GM12891 (cell line): ENCODE measurements around the gene ATP6V1G1. TPM values are rescaled to one million over a fixed set of nuclear protein-coding genes. Genes with fewer than 3 reads are reported as not detected.

Experiments
- DNase-seq: peaks from one replicate; pipeline ENCODE4 v3.0.0; 2011; ENCODE audit warnings: low spot score; ENCODE audit not compliant: insufficient read length
- FAIRE-seq: peaks from 2 replicates; lab custom pipeline; 2011; peaks lifted over from hg19 to GRCh38; lab: Jason Lieb, UNC
- PAX5 ChIP-seq: IDR thresholded peaks from 2 replicates; pipeline ENCODE4 v1.6.1; 2011; ENCODE audit warnings: low read length, moderate library complexity, mild to moderate bottlenecking; ENCODE audit not compliant: insufficient read depth, severe bottlenecking
- POLR2A ChIP-seq: IDR thresholded peaks from 2 replicates; pipeline ENCODE4 v1.6.1; 2011; ENCODE audit warnings: low read depth, low read length, control low read depth
- POLR2AphosphoS5 ChIP-seq: IDR thresholded peaks from 2 replicates; pipeline ENCODE4 v1.6.1; 2011; ENCODE audit warnings: low read depth, low read length, control low read depth
- POU2F2 ChIP-seq: IDR thresholded peaks from 2 replicates; pipeline ENCODE4 v1.6.1; 2011; ENCODE audit warnings: low read depth, mild to moderate bottlenecking, control low read depth, low read length, moderate library complexity
- SPI1 ChIP-seq: IDR thresholded peaks from 2 replicates; pipeline ENCODE4 v1.6.1; 2011; ENCODE audit warnings: low read depth, low read length, control low read depth
- TAF1 ChIP-seq: IDR thresholded peaks from 2 replicates; pipeline ENCODE4 v1.6.1; 2011; ENCODE audit warnings: low read depth, low read length, control low read depth
- polyA plus RNA-seq: library from polyadenylated mRNA; unstranded; fragments of >200 nt; gene quantifications from one replicate; pipeline ENCODE4 v1.2.1, GENCODE V29; 2012; ENCODE audit warnings: low read depth, missing spikeins, inconsistent platforms; ENCODE audit not compliant: missing spikeins

The ATP6V1G1 gene
- polyA plus RNA-seq, result 49.6 TPM

GRCh38 chr9:114587345-114588202 is at the start of gene ATP6V1G1:
Gene ATP6V1G1 (plus strand): TSS chr9:114587769. CDS start chr9:114587839, 70 bp downstream.
- DNase-seq (peak; percentile 88), FAIRE-seq (peak; percentile 97)
- TF ChIP-seq SPI1 (no peak), POLR2A (peak; percentile 96), TAF1 (peak; percentile 90), POLR2AphosphoS5 (peak; percentile 96), POU2F2 (0 out of 2 replicates have a peak, but pooled peaks have one; percentile 60)

GRCh38 chr9:114538241-114538640 is 49.3 kb upstream of the ATP6V1G1 start:
- TF ChIP-seq POLR2AphosphoS5 (no peak), POU2F2 (no peak), SPI1 (peak; percentile 47)
- peak; percentile 78 for FAIRE-seq
- DNase-seq, result no peak

GRCh38 chr9:114539701-114540380 is 47.7 kb upstream of the ATP6V1G1 start:
- DNase-seq (no peak), FAIRE-seq (no peak)
- TF ChIP-seq SPI1, result no peak

- FAIRE-seq, result no peak
- TF ChIP-seq SPI1, result no peak
- no peak for TF ChIP-seq POLR2AphosphoS5
- TF ChIP-seq POLR2A, result no peak
- TF ChIP-seq POU2F2, result no peak
- no peak for TF ChIP-seq TAF1
- no peak for TF ChIP-seq PAX5
- DNase-seq, result no peak
Observed at GRCh38 chr9:114545055-114545454, 42.5 kb upstream of the ATP6V1G1 start.

GRCh38 chr9:114546851-114547250 is 40.7 kb upstream of the ATP6V1G1 start:
- DNase-seq (no peak), FAIRE-seq (no peak)
- no peak for TF ChIP-seq PAX5

GRCh38 chr9:114549697-114550330 is 37.8 kb upstream of the ATP6V1G1 start:
- no peak for TF ChIP-seq TAF1
- TF ChIP-seq SPI1, result no peak
- no peak for DNase-seq
- no peak for FAIRE-seq

- no peak for TF ChIP-seq TAF1
- no peak for TF ChIP-seq POLR2A
- no peak for FAIRE-seq
- no peak for DNase-seq
Observed at GRCh38 chr9:114551750-114552685, 35.6 kb upstream of the ATP6V1G1 start.

- no peak for FAIRE-seq
- no peak for TF ChIP-seq TAF1
- TF ChIP-seq POU2F2, result no peak
- no peak for TF ChIP-seq SPI1
- TF ChIP-seq PAX5, result no peak
- no peak for TF ChIP-seq POLR2AphosphoS5
- TF ChIP-seq POLR2A, result no peak
- DNase-seq, result no peak
Observed at GRCh38 chr9:114552706-114553105, 34.9 kb upstream of the ATP6V1G1 start.

GRCh38 chr9:114553202-114553601 is 34.4 kb upstream of the ATP6V1G1 start:
- no peak for FAIRE-seq
- TF ChIP-seq TAF1 (no peak), SPI1 (no peak), POU2F2 (no peak), PAX5 (no peak), POLR2AphosphoS5 (no peak), POLR2A (no peak)
- no peak for DNase-seq

GRCh38 chr9:114555696-114556095 is 31.9 kb upstream of the ATP6V1G1 start:
- FAIRE-seq, result no peak
- TF ChIP-seq POU2F2 (no peak), PAX5 (no peak), POLR2AphosphoS5 (no peak), TAF1 (no peak), POLR2A (no peak), SPI1 (no peak)
- no peak for DNase-seq
